SK-N-SH (cell line): Measurements from ENCODE around the gene UAP1L1. TPM values are rescaled to one million over a fixed set of nuclear protein-coding genes. Genes with fewer than 3 reads are reported as not detected.

Experiments used
- CTCF ChIA-PET: fragments of 300-600, 350-600 bp; formaldehyde crosslinking; extraction: SDS; loops from one replicate; lab custom pipeline; 2021; lab: Yijun Ruan, JAX
- POLR2A ChIA-PET: fragments of 350-600 bp; sonication (Branson Sonifier 250); formaldehyde crosslinking; extraction: SDS; loops from one replicate; lab custom pipeline; 2020; ENCODE audit warnings: antibody characterized with exemption, inconsistent platforms; lab: Yijun Ruan, JAX
- DNase-seq: peaks from one replicate; pipeline ENCODE4 v3.0.0; 2012
- H2AFZ ChIP-seq: fragments of 200-600 bp; sonication (generic); 2 replicates; pipeline ENCODE4 v1.8.1; 2016; ENCODE audit warnings: antibody characterized with exemption, mild to moderate bottlenecking, low read depth
- H3F3A ChIP-seq: fragments of 200-600 bp; sonication (generic); replicated peaks from 2 replicates; pipeline ENCODE3; 2016; ENCODE audit warnings: antibody characterized with exemption, mild to moderate bottlenecking; ENCODE audit not compliant: insufficient read depth
- H3K27ac ChIP-seq, 2 experiments: fragments of 200-500 bp in 1 of 2; fragments of 200-600 bp in 1 of 2; sonication (Bioruptor generic) in 1 of 2; sonication (generic), shearing (Covaris generic) in 1 of 2; 2 replicates each; pipeline versions ENCODE4 v1.5.1 to v1.6.1; 2014 to 2016; ENCODE audit warnings: low read depth in 2 of 2, inconsistent platforms in 1 of 2, low read length in 1 of 2, mild to moderate bottlenecking in 1 of 2, mixed read lengths in 1 of 2
- H3K27me3 ChIP-seq: fragments of 200-600 bp; sonication (generic), shearing (Covaris generic); 2 replicates; pipeline ENCODE4 v1.6.1; 2016; ENCODE audit warnings: mixed run types; ENCODE audit not compliant: insufficient read depth
- H3K36me3 ChIP-seq, 2 experiments: fragments of 200-500 bp in 1 of 2; fragments of 200-600 bp in 1 of 2; sonication (Bioruptor generic) in 1 of 2; sonication (generic) in 1 of 2; replicated peaks in 1 of 2; 2 replicates each; pipeline versions ENCODE3 to v1.5.1; 2014 to 2016; ENCODE audit warnings: low read length in 1 of 2, mild to moderate bottlenecking in 1 of 2; ENCODE audit not compliant: insufficient read depth in 2 of 2, control insufficient read depth in 1 of 2
- H3K4me1 ChIP-seq, 2 experiments: fragments of 200-500 bp in 1 of 2; fragments of 200-600 bp in 1 of 2; sonication (Bioruptor generic) in 1 of 2; sonication (generic), shearing (Covaris generic) in 1 of 2; 2 replicates each; pipeline versions ENCODE4 v1.5.1 to v1.6.1; 2014 to 2016; ENCODE audit warnings: low read depth in 1 of 2, low read length in 1 of 2, mixed run types in 1 of 2; ENCODE audit not compliant: insufficient read depth in 2 of 2, control insufficient read depth in 1 of 2
- H3K4me2 ChIP-seq: fragments of 200-600 bp; sonication (generic), shearing (Covaris generic); 2 replicates; pipeline ENCODE4 v1.6.1; 2017; ENCODE audit warnings: mixed run types
- H3K4me3 ChIP-seq, 2 experiments: fragments of 200-500 bp in 1 of 2; fragments of 200-600 bp in 1 of 2; sonication (Bioruptor generic) in 1 of 2; sonication (generic), shearing (Covaris generic) in 1 of 2; 2 replicates each; pipeline versions ENCODE4 v1.5.1 to v1.8.1; 2014 to 2016; ENCODE audit warnings: low read depth in 2 of 2, inconsistent platforms in 1 of 2, low read length in 1 of 2, mild to moderate bottlenecking in 1 of 2, mixed read lengths in 1 of 2, moderate library complexity in 1 of 2
- H3K79me2 ChIP-seq: fragments of 200-600 bp; sonication (generic); 2 replicates; pipeline ENCODE4 v1.8.1; 2017; ENCODE audit warnings: mild to moderate bottlenecking; ENCODE audit not compliant: insufficient read depth
- H3K9ac ChIP-seq: fragments of 200-600 bp; sonication (generic); 2 replicates; pipeline ENCODE4 v1.6.1; 2017; ENCODE audit warnings: mixed run types
- H3K9me2 ChIP-seq: fragments of 200-600 bp; sonication (generic); 2 replicates; pipeline ENCODE4 v1.6.1; 2017; ENCODE audit warnings: mixed run types
- H3K9me3 ChIP-seq: fragments of 200-600 bp; sonication (generic); 2 replicates; pipeline ENCODE4 v1.6.1; 2017; ENCODE audit warnings: mixed run types, mild to moderate bottlenecking, moderate library complexity
- H4K20me1 ChIP-seq: fragments of 200-600 bp; sonication (generic); 2 replicates; pipeline ENCODE4 v1.6.1; 2017; ENCODE audit warnings: mild to moderate bottlenecking, mixed run types; ENCODE audit not compliant: insufficient read depth
- CHD2 ChIP-seq: fragments of 150-350 bp; IDR thresholded peaks from 2 replicates; pipeline ENCODE4 v1.6.1; 2018; ENCODE audit warnings: low read length; ENCODE audit not compliant: partially characterized antibody
- EP300 ChIP-seq, 2 experiments: IDR thresholded peaks; 2 replicates each; pipeline versions ENCODE4 v1.4.0 to v1.6.1; 2012; ENCODE audit warnings: borderline replicate concordance in 1 of 2, low read depth in 1 of 2, low read length in 1 of 2
- FOXJ3 ChIP-seq: sonication (generic); formaldehyde crosslinking; IDR thresholded peaks from 2 replicates; pipeline ENCODE4 v1.5.1; 2020; ENCODE audit warnings: mild to moderate bottlenecking, missing genetic modification reagents
- GABPA ChIP-seq: IDR thresholded peaks from 2 replicates; pipeline ENCODE4 v1.4.0; 2012; ENCODE audit warnings: low read depth, mild to moderate bottlenecking
- MXI1 ChIP-seq: IDR thresholded peaks from 2 replicates; pipeline ENCODE4 v1.6.1; 2012; ENCODE audit warnings: mild to moderate bottlenecking, low read depth, low read length, improper control_type of control experiment
- NFIC ChIP-seq: IDR thresholded peaks from 2 replicates; pipeline ENCODE4 v1.4.0; 2012; ENCODE audit warnings: borderline replicate concordance
- POLR2AphosphoS5 ChIP-seq: IDR thresholded peaks from 2 replicates; pipeline ENCODE4 v1.6.1; 2012; ENCODE audit warnings: low read depth, low read length
- RAD21 ChIP-seq: IDR thresholded peaks from 2 replicates; pipeline ENCODE4 v1.6.1; 2012; ENCODE audit warnings: mild to moderate bottlenecking, low read length
- RCOR1 ChIP-seq: fragments of 150-350 bp; IDR thresholded peaks from 2 replicates; pipeline ENCODE4 v1.6.1; 2017; ENCODE audit warnings: antibody characterized with exemption, low read length
- TAF1 ChIP-seq: IDR thresholded peaks from 2 replicates; pipeline ENCODE4 v1.6.1; 2012; ENCODE audit warnings: low read depth, mild to moderate bottlenecking, low read length, moderate library complexity, borderline replicate concordance
- WGBS: methylation state at CpG from one replicate; pipeline ENCODE4 v1.1.6; 2017; ENCODE audit warnings: low lambda C conversion rate; 5-methylcytosine and 5-hydroxymethylcytosine counted together
- polyA plus RNA-seq, 3 experiments: library from polyadenylated mRNA; depleted of rRNA; stranded (reverse); fragments of >200 nt; gene quantifications; 2 replicates each; pipeline ENCODE4 v1.2.3, GENCODE V29; 2012
- TF ChIP-seq, protein P1 (sequence below): fragments of 150-350 bp; IDR thresholded peaks from 2 replicates; pipeline ENCODE4 v1.6.1; 2017; ENCODE audit warnings: antibody characterized with exemption, low read length, low read depth, borderline replicate concordance

The UAP1L1 gene
- polyA plus RNA-seq, 1 of the 3 experiments (the other 2 are of a cell fraction) = 5.6 TPM

DNA sequence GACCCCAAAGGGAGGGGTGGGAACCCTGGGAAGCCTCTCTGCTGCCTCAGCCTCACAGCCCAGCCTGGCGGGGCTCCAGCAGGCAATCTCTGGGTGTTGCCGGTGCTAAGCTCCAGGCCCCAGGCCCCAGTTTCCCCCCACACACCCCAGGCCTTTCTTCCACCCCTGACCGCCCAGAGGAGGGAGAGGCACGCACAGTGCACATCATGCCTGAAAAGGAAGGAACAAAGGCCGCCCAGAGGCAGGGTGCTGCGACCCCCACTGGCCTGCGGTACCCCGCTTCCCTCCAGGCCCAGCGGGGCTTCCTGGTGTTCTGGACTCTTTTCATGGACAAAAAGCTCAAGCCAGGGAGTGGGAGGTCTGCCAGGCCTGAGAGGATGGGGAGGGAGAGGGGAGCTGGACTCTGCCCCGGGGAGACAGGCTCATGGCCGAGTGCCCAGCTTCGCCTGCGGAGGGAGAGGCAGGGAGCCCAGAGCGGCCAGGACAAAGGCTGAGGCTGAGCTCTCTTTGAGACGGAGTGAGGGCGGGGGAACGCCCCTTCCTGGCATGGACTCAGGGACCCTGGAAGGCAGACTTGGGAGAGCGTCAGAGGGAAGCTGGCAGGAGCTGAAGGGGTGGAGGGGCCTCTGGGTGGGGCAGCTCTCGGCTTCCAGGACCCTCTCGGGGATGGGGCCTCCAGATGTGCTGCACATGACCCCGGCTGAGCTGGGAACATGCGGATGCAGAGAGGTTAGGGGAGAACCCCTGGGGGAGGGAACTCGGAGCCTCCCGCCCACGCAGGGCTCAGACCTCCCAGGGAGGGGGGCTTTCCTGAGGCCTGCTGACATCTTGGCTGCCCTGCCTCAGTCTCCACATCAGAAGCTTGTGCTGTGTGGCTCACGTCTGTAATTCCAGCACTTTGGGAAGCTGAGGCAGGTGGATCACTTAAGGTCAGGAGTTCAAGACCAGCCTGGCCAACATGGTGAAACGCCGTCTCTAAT lies 21.6 kb upstream of the UAP1L1 start:
- H3K4me3 ChIP-seq = no peak overlapping the region
- TF ChIP-seq, protein P1, sequence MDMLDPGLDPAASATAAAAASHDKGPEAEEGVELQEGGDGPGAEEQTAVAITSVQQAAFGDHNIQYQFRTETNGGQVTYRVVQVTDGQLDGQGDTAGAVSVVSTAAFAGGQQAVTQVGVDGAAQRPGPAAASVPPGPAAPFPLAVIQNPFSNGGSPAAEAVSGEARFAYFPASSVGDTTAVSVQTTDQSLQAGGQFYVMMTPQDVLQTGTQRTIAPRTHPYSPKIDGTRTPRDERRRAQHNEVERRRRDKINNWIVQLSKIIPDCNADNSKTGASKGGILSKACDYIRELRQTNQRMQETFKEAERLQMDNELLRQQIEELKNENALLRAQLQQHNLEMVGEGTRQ = no peak
- TF ChIP-seq MXI1 = peak; percentile 76
- peak in 1 of 2 experiments; percentile 66; a peak in 2 of 4 replicates for TF ChIP-seq EP300 (IDR thresholded peaks at IDR 0.05; ENCODE audit: borderline replicate concordance in 1 of 2, low read depth in 1 of 2, low read length in 1 of 2)
- TF ChIP-seq NFIC = peak; percentile 59
- TF ChIP-seq FOXJ3 = no peak; the same call in 1 of the 2 replicates
- peak; percentile 35 for TF ChIP-seq CHD2
- 0 out of 2 replicates have a peak, but pooled peaks have one; percentile 20 for TF ChIP-seq TAF1
- TF ChIP-seq GABPA = no peak
- peak; percentile 20; the same call in 1 of the 2 replicates for TF ChIP-seq RAD21
- peak; percentile 10; the same call in 1 of the 2 replicates for TF ChIP-seq RCOR1
- peak overlapping the region; percentile 71; the same call in 1 of the 2 replicates for H3K4me2 ChIP-seq
- no peak overlapping the region for H2AFZ ChIP-seq
- H3K79me2 ChIP-seq = no peaks in the 10 kb centered on the region
- H3K27ac ChIP-seq = peak overlapping the region; percentile 32 to 96; a peak in 3 of 4 replicates
- ChIA-PET POLR2A (interaction anchor here (0.6 to 1.8 kb wide), 16 partner anchors 8 to 247 kb away, joined by 3 to 17 read pairs (median 6); partner anchors contain the start of genes CLIC3, DPP7, GRIN1 and NPDC1), CTCF (interaction anchor here (0.9 to 19.8 kb wide), 12 partner anchors 9 to 268 kb away, joined by 3 to 803 read pairs (median 7); partner anchors contain the start of genes NPDC1, RNF224, SAPCD2 and UAP1L1)
- no peaks in the 10 kb centered on the region for H3K9me2 ChIP-seq
- peak; percentile 94 for DNase-seq
- H3K36me3 ChIP-seq = no peaks in the 10 kb centered on the region
- no peak overlapping the region for H3K9ac ChIP-seq
- no peaks in the 10 kb centered on the region for H3K27me3 ChIP-seq
- no peaks in the 10 kb centered on the region for H4K20me1 ChIP-seq
- 32% methylated on average over 19 of the region's 28 CpGs for WGBS
- no peaks in the 10 kb centered on the region for H3F3A ChIP-seq
- peaks cover 0 to 29% of the 10 kb centered on the region in 2 experiments; a peak in 2 of 4 replicates for H3K4me1 ChIP-seq
- no peaks in the 10 kb centered on the region for H3K9me3 ChIP-seq

DNA sequence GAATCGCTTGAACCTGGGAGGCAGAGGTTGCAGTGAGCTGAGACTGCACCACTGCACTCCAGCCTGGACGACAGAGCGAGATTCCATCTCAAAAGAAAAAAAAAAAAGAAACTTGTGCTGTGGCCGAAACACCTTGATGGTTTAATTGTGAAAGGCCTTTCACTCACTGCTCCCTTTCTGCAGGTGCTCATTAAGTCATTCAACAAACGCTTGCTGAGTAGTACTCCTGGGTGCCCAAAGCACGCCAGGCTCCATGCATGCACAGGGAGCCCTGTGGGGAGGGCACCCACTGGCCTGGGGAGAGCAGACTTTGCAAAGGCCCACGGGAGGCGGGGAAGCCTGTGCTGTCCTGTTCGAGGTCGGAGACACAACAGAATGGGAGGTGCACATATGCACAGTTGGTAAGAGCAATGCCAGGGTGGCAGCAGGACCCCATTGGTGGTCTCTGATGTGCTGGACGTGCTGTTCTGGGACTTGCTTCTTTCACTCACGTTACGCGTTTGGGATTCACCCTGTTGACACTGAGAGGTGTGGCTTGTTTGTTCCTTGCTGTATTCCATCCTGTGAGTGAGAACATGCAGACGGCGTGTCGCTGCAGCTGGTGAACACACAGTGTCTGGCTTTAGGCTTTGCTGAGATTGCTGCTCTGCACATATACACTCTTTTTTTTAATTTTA lies 20.4 kb upstream of the UAP1L1 start:
- 88% methylated on average over 17 of the region's 17 CpGs for WGBS
- H3K4me2 ChIP-seq = no peak overlapping the region
- POLR2A ChIA-PET = interaction anchor here (1.5 to 1.8 kb wide), 3 partner anchors 14 to 81 kb away, joined by 7 to 17 read pairs (median 9); partner anchors contain the start of genes GRIN1, SAPCD2 and UAP1L1

More for the DNA sequence above, 20.4 kb upstream of the UAP1L1 start:
- CTCF ChIA-PET = interaction anchor here (0.6 to 19.8 kb wide), 6 partner anchors 7 to 170 kb away, joined by 3 to 803 read pairs (median 17); partner anchors contain the start of genes ENTPD2, NPDC1, RNF224 and SAPCD2
- no peaks in the 10 kb centered on the region for H3K79me2 ChIP-seq
- no peak for TF ChIP-seq POLR2AphosphoS5
- no peak for DNase-seq
- no peaks in the 10 kb centered on the region for H3K9me2 ChIP-seq
- no peak overlapping the region for H3K27ac ChIP-seq
- no peak overlapping the region for H3K4me3 ChIP-seq
- H3K36me3 ChIP-seq = no peaks in the 10 kb centered on the region
- H3F3A ChIP-seq = no peaks in the 10 kb centered on the region
- no peaks in the 10 kb centered on the region for H3K9me3 ChIP-seq
- H4K20me1 ChIP-seq = no peaks in the 10 kb centered on the region
- H3K4me1 ChIP-seq = peaks cover 0 to 29% of the 10 kb centered on the region in 2 experiments; a peak in 2 of 4 replicates
- H3K27me3 ChIP-seq = no peaks in the 10 kb centered on the region
- H2AFZ ChIP-seq = no peak overlapping the region
- H3K9ac ChIP-seq = no peak overlapping the region
